ENCODE measurements around the gene ADARB2. TPM values are rescaled to one million over a fixed set of nuclear protein-coding genes. Genes with fewer than 3 reads are reported as not detected.

ADARB2 gene
- total and polyA plus RNA-seq, 2 experiments from 2014 or later: 2.0 to 5.0 TPM

- TF ChIP-seq ZNF462 (CRISPR knock-in tag; IDR thresholded peaks at IDR 0.05) (no peak), POLR2AphosphoS5 (IDR thresholded peaks at IDR 0.05; ENCODE audit: low read depth) (no peak)
These were observed 444.7 kb downstream of the ADARB2 start (continued) for GRCh38 chr10:1292611-1293031.

GRCh38 chr10:1291178-1292090, 445.9 kb downstream of the ADARB2 start:
- Mint-ChIP-seq H3K27ac (no peak overlapping the region), H3K27me3 (ENCODE audit: insufficient read depth, low read depth, poor library complexity) (peaks cover 14% of the 10 kb centered on the region), H3K9me3 (peaks cover 4% of the 10 kb centered on the region; the same call in 1 of the 3 replicates), H3K4me1 (peaks cover 32% of the 10 kb centered on the region), H3K36me3 (ENCODE audit: low read depth) (peaks cover 3% of the 10 kb centered on the region; the same call in 1 of the 3 replicates), H3K4me3 (no peak overlapping the region)
- Histone ChIP-seq H2AFZ (no peak overlapping the region), H3K27me3 (ENCODE audit: insufficient read depth) (no peaks in the 10 kb centered on the region), H3K4me2 (no peak overlapping the region), H3K27ac (ENCODE audit: low read depth) (no peak overlapping the region), H4K20me1 (replicated peaks; ENCODE audit: insufficient read depth) (no peaks in the 10 kb centered on the region), H3K36me3 (ENCODE audit: insufficient read depth) (no peaks in the 10 kb centered on the region), H3K79me2 (replicated peaks; ENCODE audit: insufficient read depth) (no peaks in the 10 kb centered on the region), H3K4me1 (ENCODE audit: insufficient read depth) (peaks cover 23% of the 10 kb centered on the region), H3F3A (replicated peaks; ENCODE audit: low read depth) (0 out of 2 replicates have a peak, but pooled peaks cover 4% of the 10 kb centered on the region), H3K9me2 (ENCODE audit: insufficient read depth) (no peaks in the 10 kb centered on the region), H3K4me3 (no peak overlapping the region)
- no peak for DNase-seq (ENCODE audit: low spot score)
- TF ChIP-seq EZH2phosphoT487 (IDR thresholded peaks at IDR 0.05; ENCODE audit: unreplicated experiment) (no peak), EZH2 (IDR thresholded peaks at IDR 0.05; ENCODE audit: low read depth, unreplicated experiment) (no peak), REST (IDR thresholded peaks at IDR 0.05; ENCODE audit: unreplicated experiment) (no peak), NANOG (IDR thresholded peaks at IDR 0.05; ENCODE audit: borderline replicate concordance) (no peak)
- ATAC-seq: no peak
